HG02943 (cell line): ENCODE data around the gene SMIM11.
"Not testable (repeated sequence)": the region's sequence is repeated elsewhere in the genome, so short reads cannot be mapped to it uniquely, and the experiment has no call there.

ENCODE experiments used
- ATAC-seq: cut with Tn5 transposase; IDR thresholded peaks from one replicate; pipeline ENCODE4 v1.9.1; 2021; ENCODE audit warnings: mild to moderate bottlenecking, low read depth, moderate library complexity; ENCODE audit not compliant: unreplicated experiment

The SMIM11 gene

DNA sequence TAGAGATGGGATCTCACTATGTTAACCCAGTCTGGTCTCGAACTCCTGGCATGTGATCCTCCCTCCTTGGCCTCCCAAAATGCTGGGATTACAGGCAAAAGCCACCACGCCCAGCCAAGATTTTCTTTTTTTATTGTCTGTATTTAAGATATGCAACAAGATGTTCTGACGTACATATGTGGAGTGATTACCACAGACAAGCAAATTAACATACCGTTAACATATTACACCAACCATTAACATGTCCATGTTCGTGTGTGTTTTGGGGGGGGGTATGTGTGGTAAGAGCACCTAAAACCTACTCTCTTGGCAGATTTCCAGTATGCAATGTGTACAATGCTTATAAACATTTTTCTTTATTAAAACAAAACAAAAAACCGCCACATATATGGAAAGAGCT is 22.1 kb upstream of the SMIM11 start:
- no peak for ATAC-seq

DNA sequence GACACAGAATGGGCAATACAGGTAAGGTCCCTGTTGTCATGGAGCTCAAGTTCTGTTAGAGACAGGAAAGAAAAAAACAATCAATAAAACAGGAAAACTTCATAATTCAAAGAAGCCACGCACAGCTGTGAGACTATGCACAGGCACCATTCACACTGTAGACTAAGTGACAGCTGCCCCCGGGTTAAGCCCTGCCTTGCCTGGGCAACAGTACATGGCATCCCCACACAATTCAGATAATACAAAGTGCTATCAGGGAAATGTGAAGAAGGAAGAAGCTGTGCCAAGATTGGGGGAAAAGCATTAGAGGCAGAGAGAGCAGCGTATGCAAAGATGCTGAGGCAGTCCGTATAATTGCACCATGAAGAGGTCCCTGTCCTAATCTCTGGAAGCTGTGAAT is 20.5 kb upstream of the SMIM11 start:
- no peak for ATAC-seq

DNA sequence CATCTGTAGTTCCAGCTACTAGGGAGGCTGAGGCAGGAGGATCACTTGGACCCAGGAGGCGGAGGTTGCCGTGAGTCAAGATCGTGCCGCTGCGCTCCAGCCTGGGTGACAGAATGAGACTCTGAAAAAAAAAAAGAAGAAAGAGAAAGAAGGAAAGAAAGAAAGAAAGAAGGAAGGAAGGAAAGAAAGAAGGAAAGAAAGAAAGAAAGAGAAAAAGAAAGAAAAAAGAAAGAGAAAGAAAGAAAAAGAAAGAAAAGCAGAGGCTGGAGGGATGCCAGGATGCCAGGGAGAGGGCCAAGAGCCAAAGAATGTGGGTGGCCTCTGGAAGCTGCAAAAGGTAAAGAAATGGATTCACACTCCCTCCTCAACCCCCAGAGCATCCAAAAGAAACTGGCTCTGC is 19.7 kb upstream of the SMIM11 start:
- ATAC-seq = no peak

DNA sequence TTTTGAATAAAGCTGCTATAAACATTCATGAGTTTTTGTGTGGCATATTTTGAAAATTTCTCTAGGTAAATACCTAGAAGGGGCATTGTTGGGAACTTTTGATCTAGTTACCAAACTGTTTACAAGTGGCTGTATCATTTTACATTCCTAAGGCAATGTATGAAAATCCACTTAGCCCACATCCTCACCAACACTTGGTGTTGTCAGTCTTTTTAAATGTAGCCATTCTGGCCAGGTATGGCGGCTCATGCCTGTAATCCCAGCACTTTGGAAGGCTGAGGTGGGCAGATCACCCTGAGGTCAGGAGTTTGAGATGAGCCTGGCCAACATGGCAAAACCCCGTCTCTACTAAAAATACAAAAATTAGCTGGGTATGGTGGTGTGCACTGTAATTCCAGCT is 17.4 kb upstream of the SMIM11 start:
- no peak for ATAC-seq

DNA sequence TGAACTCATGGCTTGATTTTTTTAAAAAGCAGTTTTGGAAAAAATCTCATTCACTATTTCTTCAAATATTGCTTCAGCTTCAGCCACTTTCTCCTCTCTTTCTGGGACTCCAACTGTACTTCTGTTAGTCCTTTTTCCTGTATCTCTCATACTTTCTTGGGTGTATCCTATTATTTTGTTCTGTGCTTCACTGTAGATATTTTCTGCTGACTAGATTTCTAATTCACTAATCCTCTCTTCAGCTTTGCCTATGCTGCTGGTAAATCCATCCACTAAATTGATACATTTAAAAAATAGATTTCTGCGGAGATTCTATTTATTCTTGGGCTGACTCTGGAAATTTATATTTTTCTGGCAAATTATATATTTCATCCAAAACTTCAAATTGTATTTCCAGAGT is 16.4 kb upstream of the SMIM11 start:
- no peak for ATAC-seq

DNA sequence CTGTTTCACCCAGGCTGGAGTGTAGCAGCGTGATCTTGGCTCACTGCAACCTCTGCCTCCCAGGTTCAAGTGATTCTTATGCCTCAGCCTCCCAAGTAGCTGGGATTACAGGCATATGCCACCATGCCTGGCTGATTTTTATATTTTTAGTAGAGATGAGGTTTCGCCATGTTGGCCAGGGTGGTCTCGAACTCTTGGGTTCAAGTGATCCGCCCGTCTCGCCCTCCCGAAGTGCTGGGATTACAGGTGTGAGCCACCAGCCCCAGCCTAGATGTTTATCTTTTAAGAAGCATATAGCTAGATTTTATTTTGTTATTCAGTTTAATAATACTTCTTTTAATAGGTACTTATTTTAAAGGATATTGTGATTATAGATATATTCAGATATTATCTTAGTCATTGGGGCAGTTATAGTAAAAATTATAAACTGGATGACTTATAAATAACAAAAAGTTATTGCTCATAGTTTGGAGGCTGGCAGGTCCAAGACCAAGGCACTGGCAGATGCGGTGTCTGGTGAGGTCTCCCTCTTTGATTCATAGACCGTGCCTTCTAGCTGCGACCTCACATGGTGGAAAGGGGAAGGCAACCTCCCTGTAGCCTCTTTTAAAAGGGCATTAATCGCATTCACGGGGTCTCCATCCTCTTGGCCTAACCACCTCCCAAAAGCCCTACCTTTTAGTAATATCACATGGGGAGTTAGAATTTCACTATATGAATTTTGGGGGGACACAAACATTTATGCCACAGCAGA is 14.6 kb upstream of the SMIM11 start:
- no peak for ATAC-seq

DNA sequence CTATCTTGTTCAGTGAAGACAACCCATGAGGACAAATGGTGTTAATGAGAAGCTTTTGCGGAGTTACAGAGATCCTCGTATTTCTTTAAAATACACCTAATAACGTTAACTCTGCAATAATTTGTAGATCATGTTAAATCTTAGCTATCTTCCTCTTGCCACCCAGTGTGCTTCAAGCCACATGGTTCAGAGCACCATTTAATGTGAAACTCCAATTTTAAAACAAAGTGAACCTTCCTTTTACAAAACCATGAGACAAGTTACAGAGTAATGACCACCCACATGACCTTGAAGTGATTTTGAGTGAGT is 13.2 kb upstream of the SMIM11 start:
- ATAC-seq = no peak

DNA sequence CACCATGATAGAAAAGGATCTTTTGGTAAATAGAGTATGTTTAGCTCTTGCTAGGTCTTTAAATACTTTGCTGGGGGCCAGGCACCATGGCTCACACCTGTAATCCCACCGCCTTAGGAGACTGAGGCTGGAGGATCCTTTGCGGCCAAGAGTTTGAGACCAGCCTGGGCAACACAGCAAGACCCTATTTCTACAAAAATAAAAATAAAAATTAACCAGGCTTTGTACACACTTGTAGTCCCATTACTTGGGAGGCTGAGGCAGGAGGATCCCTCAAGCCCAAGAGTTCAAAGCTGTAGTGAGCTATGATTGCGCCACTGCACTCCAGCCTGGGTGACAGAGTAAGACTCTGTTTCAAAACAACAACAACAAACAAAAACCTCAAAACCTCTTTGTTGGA is 12.6 kb upstream of the SMIM11 start:
- ATAC-seq = no peak

DNA sequence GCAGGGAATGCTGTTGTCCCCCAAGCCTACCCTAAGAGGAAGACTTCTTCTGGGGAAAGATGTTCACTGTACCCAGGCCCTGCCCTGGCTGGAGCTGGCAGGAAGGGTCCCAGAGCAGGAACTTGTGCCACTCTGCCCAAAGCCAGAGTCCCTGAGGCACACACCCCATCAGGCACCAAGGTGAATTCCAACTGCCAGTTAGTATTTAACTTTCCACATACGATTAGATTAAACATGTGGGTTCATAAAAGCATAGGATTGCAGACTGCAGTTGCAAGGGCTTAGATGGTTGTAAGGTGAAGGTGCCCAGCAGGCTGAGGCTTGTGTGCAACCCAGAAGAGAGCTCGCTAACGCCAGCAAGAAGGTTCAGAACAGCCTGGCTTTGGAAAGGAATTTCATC is 11.6 kb upstream of the SMIM11 start, which contains the start of gene KCNE2:
Gene KCNE2 (plus strand): TSS at position 274 of the 400 bp plus-strand sequence. CDS start 6,473 bp downstream, outside the sequence.
- no peak for ATAC-seq

DNA sequence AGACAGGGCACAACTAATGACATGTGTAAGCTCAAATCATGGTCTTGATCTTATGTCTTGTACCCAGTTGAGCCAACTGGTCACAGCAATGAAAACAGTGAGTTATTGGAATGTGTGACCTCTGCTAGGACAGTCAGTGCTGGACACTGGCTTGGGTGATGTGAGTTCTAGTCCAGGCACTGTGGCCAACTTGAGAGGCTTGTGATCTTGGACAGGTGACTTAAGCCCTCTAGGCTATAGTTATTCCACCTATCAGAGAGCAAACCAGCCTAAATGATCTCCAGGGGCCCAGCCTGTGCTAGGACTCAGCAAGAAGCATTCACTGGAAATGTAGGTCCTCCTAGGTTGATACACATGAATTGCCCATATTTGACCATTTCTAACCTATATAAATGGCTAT is 10.4 kb upstream of the SMIM11 start:
- no peak for ATAC-seq

DNA sequence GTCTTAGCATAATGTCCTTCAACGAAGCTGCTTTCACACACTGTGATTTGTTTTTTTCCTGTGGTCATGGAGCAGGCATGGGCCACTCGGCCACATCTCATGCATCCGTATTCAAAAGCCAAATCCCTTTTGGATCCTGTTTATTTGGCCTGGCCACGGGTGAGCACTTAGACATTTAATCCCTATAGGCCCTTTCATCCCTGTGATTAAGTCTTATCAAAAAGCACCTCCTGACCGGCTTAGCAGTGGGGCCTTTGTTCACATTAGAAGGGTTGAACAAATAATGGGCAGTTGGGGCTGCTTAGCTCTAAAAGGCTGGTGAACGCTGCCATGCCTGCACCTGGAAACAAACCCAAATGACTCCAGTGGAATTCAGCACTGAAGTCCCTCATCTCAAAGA is 9.5 kb upstream of the SMIM11 start:
- ATAC-seq = no peak

DNA sequence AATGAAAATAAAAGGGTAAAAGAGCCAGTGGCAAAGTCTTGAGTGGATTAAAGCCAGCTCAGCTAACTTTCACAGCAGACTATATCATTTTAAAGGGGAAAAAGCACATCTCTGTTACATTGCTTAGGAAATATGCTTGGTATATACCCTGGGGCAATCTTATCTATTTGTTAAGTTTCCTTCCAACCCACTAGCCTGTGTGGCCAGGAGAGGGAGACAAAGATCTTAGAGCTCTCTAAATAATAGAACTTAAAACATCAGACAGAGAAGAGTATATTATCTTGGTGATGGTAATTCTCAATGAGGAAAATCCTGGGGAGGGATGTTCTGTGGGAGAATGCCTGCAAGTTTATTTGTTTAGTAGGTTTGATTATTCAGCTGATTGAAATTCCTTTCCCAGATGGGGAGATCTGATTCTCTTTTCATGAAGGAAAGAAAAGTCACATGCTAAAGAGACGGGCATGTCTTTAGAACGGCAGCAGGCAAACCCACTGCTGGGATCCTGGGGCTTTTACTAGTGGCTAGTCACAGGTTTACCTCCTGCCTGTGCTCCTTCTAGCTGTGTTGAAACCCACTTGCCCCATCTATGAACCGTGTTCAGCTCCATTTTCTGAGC is 7.9 kb upstream of the SMIM11 start:
- no peak for ATAC-seq

DNA sequence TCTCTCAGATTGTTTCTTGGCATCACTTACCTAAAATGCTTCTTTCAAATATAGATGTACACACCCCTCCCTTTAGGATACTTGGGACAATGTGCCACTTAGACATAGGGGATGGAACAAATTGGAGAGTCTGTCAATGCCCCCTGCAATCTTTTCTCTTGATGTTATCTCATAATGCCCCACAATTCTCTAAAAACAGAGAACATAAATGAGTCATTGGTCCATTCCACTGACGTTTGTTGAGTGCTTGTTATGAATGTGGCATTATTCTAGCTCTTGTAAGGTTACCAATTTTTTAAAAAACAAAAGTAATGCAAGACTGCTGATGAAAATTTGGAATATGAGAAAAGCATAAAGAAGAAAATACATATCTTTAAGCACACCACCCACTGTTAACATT is 5.6 kb upstream of the SMIM11 start:
- no peak for ATAC-seq

DNA sequence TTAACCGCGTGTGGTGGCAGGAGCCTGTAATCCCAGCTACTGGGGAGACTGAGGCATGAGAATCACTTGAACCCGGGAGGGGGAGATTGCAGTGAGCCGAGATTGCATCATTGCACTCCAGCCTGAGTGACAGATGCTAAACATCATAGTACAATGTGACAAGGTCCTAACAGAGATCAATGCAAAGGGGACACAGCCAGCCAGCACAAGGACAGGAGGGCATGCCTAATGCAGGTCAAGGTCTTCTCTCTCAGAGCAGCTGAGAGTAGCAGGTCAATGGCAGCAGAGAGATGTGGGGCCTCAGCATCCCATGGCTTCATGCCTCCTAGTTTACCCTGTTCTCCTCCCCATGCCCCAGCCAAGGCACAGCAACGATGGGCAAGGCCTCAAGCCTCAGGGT is 3.0 kb upstream of the SMIM11 start:
- ATAC-seq = no peak

DNA sequence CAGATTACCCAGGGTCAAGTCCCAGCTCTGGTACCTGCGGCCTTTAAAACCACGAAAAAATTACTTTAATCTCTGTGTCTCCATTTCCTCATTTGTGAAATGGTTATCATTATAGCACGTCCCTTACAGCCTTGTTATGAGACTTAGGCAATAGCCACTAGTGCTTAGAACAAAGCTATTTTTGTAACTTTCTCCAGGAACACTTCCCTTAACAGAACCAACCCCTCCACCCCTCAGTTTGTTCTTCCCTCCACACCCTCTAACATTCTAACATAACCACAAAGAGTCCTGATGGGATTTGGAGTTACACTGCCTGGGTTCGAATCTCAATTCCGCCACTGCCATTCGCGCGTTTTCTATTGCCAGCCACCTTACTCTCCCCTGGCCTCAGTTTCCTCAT is 845 bp upstream of the SMIM11 start:
- not testable (repeated sequence) for ATAC-seq

DNA sequence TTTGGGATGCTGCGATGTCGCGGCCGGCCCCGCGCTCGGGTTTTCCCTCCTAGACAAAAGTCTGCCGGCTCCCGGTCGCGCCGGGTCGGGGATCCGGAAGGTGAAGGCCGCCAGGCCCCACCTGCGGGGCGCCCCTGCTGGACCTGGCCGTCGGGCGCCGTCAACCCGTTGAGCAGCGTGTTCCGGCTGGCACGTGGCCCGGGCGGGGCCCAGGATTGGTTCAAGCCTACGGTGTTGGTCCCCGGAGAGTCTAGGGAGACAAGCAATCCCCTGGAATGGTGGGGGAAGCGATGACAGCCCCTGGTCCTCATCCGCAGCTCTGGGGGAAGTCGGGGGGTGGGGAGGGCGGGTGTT is 289 bp downstream of the SMIM11 start:
- peak; percentile 51 for ATAC-seq

DNA sequence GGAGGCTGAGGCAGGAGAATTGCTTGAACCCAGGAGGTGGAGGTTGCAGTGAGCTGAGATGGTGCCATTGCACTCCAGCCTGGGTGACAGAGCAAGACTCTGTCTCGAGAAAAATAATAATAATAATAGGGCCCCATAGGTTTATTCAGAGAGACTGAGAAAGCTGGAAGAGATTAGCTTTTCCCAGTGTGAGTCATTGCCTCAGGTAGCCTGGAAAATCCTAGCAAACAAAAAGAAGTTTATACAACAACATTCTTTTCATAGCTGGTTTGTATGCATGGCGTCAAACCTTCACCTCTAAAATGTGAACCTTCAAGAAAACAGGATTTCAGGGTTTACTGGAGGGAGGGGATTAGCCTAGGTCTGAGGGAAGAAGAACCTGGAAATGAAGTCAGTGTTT is 7.8 kb downstream of the SMIM11 start:
- not testable (repeated sequence) for ATAC-seq

DNA sequence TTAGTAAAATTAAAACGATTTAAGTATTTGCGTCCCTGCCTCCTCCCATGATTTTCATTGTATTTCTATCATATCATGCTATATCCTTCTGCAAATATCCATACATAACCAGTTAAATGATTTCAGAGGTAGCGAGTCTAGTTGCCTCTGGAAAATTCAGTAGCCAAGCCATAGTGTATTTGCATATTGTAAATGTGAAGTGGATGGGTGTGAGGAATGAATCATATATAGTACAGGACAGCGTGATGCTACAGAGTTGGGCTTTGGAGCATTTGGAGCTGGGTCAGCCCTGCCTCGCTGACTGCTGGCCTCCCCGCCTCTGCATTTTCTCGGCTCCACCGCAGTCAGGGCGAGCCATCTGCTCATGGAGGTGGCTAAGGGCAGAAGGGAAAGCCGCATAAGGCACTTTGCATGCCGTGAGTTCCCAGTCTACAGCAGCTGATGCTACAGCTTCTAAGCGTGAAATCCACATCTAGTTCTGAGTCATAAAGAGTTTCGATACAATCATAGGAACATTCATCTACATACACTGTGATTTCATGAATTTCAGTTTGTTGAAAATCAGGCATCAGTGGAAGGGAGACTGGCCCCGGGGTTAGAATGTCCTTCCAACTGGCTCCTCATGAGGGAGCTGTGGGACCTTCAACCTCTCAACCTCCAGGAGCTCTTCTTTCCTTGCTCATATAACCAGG is 8.6 kb downstream of the SMIM11 start:
- ATAC-seq = peak; percentile 87

DNA sequence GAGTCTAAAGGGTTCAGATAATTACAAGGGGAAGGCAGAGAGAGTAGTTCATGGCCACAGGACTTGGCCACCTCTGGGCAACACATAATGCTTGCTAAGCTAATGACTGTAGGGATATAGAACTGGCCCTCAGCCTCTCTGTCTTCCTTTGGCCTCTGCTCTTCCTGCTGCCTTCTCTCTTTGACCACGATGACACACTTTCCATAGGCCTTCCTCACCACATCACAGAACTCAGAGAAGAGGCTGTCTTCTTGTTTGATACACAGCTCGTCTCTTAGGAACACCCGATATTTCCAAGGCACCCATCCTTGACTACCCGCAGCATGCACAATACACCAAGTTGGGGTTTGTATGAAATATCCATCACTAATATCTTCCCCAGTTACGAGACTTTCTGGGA is 25.2 kb downstream of the SMIM11 start:
- not testable (repeated sequence) for ATAC-seq

DNA sequence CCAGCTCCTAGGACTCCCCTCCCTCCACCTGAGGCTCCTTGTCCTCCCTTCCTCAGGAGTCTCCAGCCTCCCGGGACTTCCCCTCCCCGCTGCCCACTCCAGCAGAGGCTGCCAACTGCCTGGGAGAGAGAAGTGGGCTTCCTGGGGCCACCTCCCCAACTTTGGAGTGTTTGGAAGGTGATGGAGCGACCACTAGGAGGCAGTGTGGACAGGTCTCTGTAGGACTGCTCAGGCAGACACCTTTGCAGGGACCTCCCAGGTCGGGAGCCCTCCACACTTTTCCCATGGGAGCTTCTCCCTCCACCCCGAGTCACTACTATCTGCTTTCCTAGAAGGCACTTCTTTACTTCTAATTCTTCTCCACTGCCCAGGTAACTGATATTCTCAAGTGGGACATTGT is 29.4 kb downstream of the SMIM11 start:
- ATAC-seq = not testable (repeated sequence)

DNA sequence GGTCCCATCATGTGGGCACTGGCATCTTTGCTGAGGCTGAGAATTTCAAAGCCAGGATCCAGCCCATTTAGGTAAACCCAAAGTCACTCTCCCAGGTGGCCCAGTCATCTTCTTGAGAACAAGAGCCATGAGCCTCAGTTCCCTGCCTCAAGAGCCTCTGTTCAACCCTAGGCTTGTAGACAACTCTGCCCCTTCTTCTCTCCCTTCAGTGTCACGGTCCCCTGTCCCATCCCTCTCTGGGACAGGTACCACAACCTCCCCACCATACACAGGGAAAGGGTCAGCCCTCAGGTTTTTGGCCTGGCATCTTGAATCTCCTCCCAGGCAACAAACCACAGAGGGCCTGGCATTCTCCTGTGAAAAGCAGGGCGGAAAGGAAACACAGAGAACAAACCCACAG is 30.4 kb downstream of the SMIM11 start:
- not testable (repeated sequence) for ATAC-seq

DNA sequence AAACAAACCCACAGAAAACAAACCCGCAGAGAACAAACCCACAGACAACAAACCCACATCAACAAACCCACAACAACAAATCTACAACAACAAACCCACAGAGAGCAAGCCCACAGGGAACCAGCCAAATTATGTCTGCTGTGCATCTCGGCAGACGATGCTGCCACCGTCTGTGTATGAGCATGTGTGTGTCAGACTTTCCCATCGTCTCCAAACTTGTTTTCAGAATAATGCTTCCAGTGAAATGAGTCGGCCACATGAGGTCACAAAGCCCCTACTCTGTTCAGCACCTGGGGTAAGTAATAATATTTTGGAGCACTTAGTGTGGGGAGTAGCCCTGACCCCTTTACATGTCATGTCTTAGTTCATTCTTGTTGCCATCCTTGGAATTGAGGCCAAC is 30.8 kb downstream of the SMIM11 start:
- not testable (repeated sequence) for ATAC-seq
